AG09319 (cell line): ENCODE measurements around the gene NTN5.

Experiments
- DNase-seq: peaks from one replicate; pipeline ENCODE4 v3.0.0-alpha.2; 2010; ENCODE audit warnings: low read depth; ENCODE audit errors: extremely low read depth
- CTCF ChIP-seq: IDR thresholded peaks from 2 replicates; pipeline ENCODE4 v1.5.1; 2011; ENCODE audit warnings: low read depth, mild to moderate bottlenecking, inconsistent platforms, low read length, moderate library complexity

Gene NTN5

GRCh38 chr19:48611872-48612271 lies 60.9 kb downstream of the NTN5 start:
- no peak for TF ChIP-seq CTCF

More at GRCh38 chr19:48611872-48612271, 60.9 kb downstream of the NTN5 start:
- DNase-seq = no peak
